AG04449 (cell line): ENCODE results near the gene DSCAM.
A peak's percentile ranks its signal among the peaks of the same experiment; 100 is the strongest.

Experiments used
- CTCF ChIA-PET: fragments of 350-600 bp; formaldehyde crosslinking; extraction: SDS; loops from one replicate; lab custom pipeline; 2021; ENCODE audit warnings: antibody characterized with exemption; lab: Yijun Ruan, JAX
- POLR2A ChIA-PET: fragments of 400-600, 350-600 bp; formaldehyde crosslinking; extraction: SDS; loops from one replicate; lab custom pipeline; 2020; ENCODE audit warnings: antibody characterized with exemption, inconsistent platforms; lab: Yijun Ruan, JAX
- DNase-seq: peaks from one replicate; pipeline ENCODE4 v3.0.0-alpha.2; 2010; ENCODE audit warnings: low read depth, low spot score
- H3K4me3 ChIP-seq: 2 replicates; pipeline ENCODE4 v1.5.1; 2011; ENCODE audit warnings: low read depth, mild to moderate bottlenecking, control low read depth, low read length
- TF ChIP-seq, protein P1 (sequence below): IDR thresholded peaks from one replicate; pipeline ENCODE4 v1.5.1; 2011; ENCODE audit warnings: mild to moderate bottlenecking, moderate library complexity, low read length, control low read depth, inconsistent platforms; ENCODE audit not compliant: insufficient read depth; ENCODE audit errors: missing control alignments

DSCAM gene

DNA sequence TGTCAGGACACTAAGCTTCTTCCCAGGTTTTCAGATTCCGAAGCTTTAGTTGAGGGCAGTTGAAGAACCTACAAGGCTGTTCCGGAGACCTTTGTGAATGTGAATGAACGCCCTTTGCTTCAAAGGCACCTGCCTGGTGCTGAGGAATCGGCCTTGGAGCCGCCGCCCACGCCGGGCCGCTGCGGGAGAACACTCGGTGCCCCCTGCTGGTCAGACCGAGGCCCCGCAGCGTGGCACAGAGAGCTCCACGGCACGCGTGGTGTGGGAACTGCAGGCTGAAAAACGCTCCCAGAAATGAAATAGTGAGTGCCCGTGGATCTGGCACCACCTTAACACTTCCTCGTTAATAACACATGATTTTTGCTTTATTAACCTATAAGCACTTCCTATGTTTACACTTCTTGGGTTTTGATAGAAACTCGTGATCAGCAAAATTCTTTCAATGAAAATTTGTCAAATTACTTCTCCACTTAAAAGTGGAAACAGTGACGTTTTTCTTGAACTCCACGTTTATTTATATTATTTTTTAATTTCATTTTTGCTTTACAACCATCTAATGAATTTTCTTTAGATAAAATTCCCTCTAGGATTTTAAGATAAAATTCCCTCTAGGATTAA is 460.6 kb downstream of the DSCAM start:
- ChIA-PET CTCF (interaction anchor here (0.9 to 3.7 kb wide), 9 partner anchors 10 to 252 kb away, joined by 3 to 19 read pairs (median 4); no protein-coding TSS in a partner anchor), POLR2A (no interaction called here)
- no peak overlapping the region for H3K4me3 ChIP-seq
- DNase-seq: no peak
- TF ChIP-seq, protein P1, sequence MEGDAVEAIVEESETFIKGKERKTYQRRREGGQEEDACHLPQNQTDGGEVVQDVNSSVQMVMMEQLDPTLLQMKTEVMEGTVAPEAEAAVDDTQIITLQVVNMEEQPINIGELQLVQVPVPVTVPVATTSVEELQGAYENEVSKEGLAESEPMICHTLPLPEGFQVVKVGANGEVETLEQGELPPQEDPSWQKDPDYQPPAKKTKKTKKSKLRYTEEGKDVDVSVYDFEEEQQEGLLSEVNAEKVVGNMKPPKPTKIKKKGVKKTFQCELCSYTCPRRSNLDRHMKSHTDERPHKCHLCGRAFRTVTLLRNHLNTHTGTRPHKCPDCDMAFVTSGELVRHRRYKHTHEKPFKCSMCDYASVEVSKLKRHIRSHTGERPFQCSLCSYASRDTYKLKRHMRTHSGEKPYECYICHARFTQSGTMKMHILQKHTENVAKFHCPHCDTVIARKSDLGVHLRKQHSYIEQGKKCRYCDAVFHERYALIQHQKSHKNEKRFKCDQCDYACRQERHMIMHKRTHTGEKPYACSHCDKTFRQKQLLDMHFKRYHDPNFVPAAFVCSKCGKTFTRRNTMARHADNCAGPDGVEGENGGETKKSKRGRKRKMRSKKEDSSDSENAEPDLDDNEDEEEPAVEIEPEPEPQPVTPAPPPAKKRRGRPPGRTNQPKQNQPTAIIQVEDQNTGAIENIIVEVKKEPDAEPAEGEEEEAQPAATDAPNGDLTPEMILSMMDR: peak; percentile 89

GRCh38 chr21:40385883-40386282 is 461.1 kb downstream of the DSCAM start:
- DNase-seq: no peak
- H3K4me3 ChIP-seq: no peak overlapping the region
- TF ChIP-seq, protein P1: no peak
- POLR2A ChIA-PET: no interaction called here
- CTCF ChIA-PET: interaction anchor here (0.6 to 3.7 kb wide), 10 partner anchors 9 to 251 kb away, joined by 3 to 19 read pairs (median 4); no protein-coding TSS in a partner anchor

DNA sequence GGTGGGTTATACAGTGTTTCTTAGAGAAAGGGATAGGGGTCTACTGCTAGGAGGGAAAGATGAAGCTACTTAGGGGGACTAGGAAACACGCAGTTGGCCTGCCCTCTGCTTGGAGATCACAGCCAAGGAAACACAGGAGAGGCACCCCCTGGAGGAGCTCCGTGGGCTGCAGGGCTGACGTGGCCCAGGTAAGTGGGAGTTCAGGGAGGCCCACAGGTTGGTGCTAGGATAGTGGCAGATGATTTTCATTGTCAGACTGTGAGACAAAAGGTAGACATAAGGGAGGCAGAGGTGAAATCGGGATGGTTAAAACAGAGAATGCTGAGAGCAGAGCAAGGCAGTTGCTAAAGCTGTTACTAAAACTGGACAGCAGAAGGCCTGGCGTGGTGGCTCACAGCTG is 463.0 kb downstream of the DSCAM start:
- POLR2A ChIA-PET: no interaction called here
- CTCF ChIA-PET: no interaction called here
- no peak overlapping the region for H3K4me3 ChIP-seq
- TF ChIP-seq, protein P1: no peak
- DNase-seq: no peak

DNA sequence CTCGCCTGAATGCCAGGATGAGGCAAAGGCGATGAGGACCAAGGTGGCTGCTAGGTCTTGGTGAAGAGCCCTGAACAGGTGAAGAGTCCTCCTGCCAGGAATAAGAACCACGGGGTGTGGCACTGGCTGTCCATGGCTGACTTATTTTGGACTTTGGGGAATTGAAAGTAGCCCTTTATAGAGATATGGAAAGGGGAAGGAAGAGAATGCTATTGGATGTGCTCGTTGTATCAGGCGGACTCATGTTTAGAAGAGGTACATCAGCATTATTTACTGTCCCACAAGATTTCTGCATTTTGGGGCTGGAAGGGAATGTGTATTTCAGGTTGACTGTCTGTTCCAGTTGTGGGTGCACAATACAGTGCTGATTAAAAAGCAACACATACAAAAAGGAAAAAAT is 465.8 kb downstream of the DSCAM start:
- TF ChIP-seq, protein P1: no peak
- ChIA-PET POLR2A (no interaction called here), CTCF (no interaction called here)
- DNase-seq: no peak
- no peak overlapping the region for H3K4me3 ChIP-seq

- TF ChIP-seq, protein P1: no peak
- ChIA-PET POLR2A (no interaction called here), CTCF (no interaction called here)
- no peak for DNase-seq
- H3K4me3 ChIP-seq: no peak overlapping the region
Measured at GRCh38 chr21:40379881-40380810, 466.8 kb downstream of the DSCAM start.

GRCh38 chr21:40377135-40377534 is 469.8 kb downstream of the DSCAM start:
- TF ChIP-seq, protein P1: no peak
- ChIA-PET CTCF (interaction anchor here (1.3 kb wide), 1 partner anchor 9 kb away, joined by 3 read pairs; no protein-coding TSS in a partner anchor), POLR2A (no interaction called here)
- no peak overlapping the region for H3K4me3 ChIP-seq
- DNase-seq: no peak
